H1 (cell line): ENCODE results near the gene ZNF692. TPM values are rescaled to one million over a fixed set of nuclear protein-coding genes. Genes with fewer than 3 reads are reported as not detected.

ENCODE experiments used
- CTCF ChIA-PET: fragments of 300-600 bp; sonication (Branson Sonifier 250); formaldehyde crosslinking; loops from one replicate; lab custom pipeline; 2021; ENCODE audit not compliant: partially characterized antibody; lab: Charles Lee
- POLR2A ChIA-PET: fragments of 300-600 bp; sonication (Branson Sonifier 250); formaldehyde crosslinking; loops from one replicate; lab custom pipeline; 2021; ENCODE audit warnings: inconsistent platforms; ENCODE audit not compliant: partially characterized antibody; lab: Charles Lee
- DNase-seq, 2 experiments: peaks; one replicate each; pipeline versions ENCODE4 v3.0.0 to v3.0.0-alpha.2; 2010 to 2022; ENCODE audit warnings: low spot score in 2 of 2, low read depth in 1 of 2, mixed read lengths in 1 of 2
- FAIRE-seq: peaks from 2 replicates; lab custom pipeline; 2011; peaks lifted over from hg19 to GRCh38; lab: Jason Lieb, UNC
- H2AFZ ChIP-seq: 2 replicates; pipeline ENCODE4 v1.8.1; 2012; ENCODE audit warnings: low read length, inconsistent platforms
- H2AK5ac ChIP-seq: 2 replicates; pipeline ENCODE4 v1.6.1; 2013; ENCODE audit warnings: low read depth, low read length
- H2BK120ac ChIP-seq: replicated peaks from 2 replicates; pipeline ENCODE3; 2013; ENCODE audit warnings: low read depth, low read length, inconsistent platforms
- H2BK12ac ChIP-seq: 2 replicates; pipeline ENCODE4 v1.6.1; 2013; ENCODE audit warnings: low read depth, low read length
- H2BK15ac ChIP-seq: 2 replicates; pipeline ENCODE4 v1.6.1; 2013; ENCODE audit warnings: low read length
- H2BK20ac ChIP-seq: 2 replicates; pipeline ENCODE4 v1.6.1; 2013; ENCODE audit warnings: low read length
- H2BK5ac ChIP-seq: 2 replicates; pipeline ENCODE4 v1.6.1; 2013; ENCODE audit warnings: low read depth, low read length
- H3K14ac ChIP-seq: 2 replicates; pipeline ENCODE4 v1.6.1; 2013; ENCODE audit warnings: inconsistent platforms; ENCODE audit not compliant: insufficient read length
- H3K18ac ChIP-seq: 2 replicates; pipeline ENCODE4 v1.6.1; 2013; ENCODE audit warnings: low read length; ENCODE audit errors: extremely low read depth
- H3K23ac ChIP-seq: 2 replicates; pipeline ENCODE4 v1.6.1; 2013; ENCODE audit warnings: inconsistent platforms; ENCODE audit not compliant: insufficient read length
- H3K23me2 ChIP-seq: 2 replicates; pipeline ENCODE4 v1.6.1; 2013; ENCODE audit warnings: low read depth, low read length
- H3K27ac ChIP-seq: 2 replicates; pipeline ENCODE4 v1.6.1; 2011; ENCODE audit warnings: low read depth, low read length, inconsistent platforms
- H3K27me3 ChIP-seq, 4 experiments: replicated peaks in 1 of 4; 1 replicate in 1 of 4; 2 replicates in 3 of 4; pipeline versions ENCODE4 v1.6.1 to v1.8.1; 2011 to 2013; ENCODE audit warnings: low read length in 3 of 4, mild to moderate bottlenecking in 3 of 4, inconsistent platforms in 2 of 4, mixed read lengths in 2 of 4, moderate library complexity in 1 of 4; ENCODE audit not compliant: control insufficient read depth in 3 of 4, insufficient read depth in 3 of 4; ENCODE audit errors: extremely low read depth in 1 of 4
- H3K36me3 ChIP-seq, 4 experiments: 2 replicates each; pipeline versions ENCODE4 v1.6.1 to v1.8.1; 2011 to 2013; ENCODE audit warnings: mild to moderate bottlenecking in 4 of 4, low read length in 3 of 4, moderate library complexity in 2 of 4, control low read depth in 1 of 4, inconsistent platforms in 1 of 4; ENCODE audit not compliant: insufficient read depth in 4 of 4, control insufficient read depth in 2 of 4
- H3K4ac ChIP-seq: replicated peaks from 2 replicates; pipeline ENCODE3; 2013; ENCODE audit warnings: low read length, low read depth, mixed read lengths, inconsistent platforms; ENCODE audit not compliant: insufficient read length
- H3K4me1 ChIP-seq, 4 experiments: replicated peaks in 1 of 4; 1 replicate in 1 of 4; 2 replicates in 3 of 4; pipeline versions ENCODE4 v1.6.1 to v1.8.1; 2011 to 2013; ENCODE audit warnings: low read length in 3 of 4, inconsistent platforms in 2 of 4, mixed read lengths in 1 of 4; ENCODE audit not compliant: insufficient read depth in 4 of 4, control insufficient read depth in 3 of 4
- H3K4me2 ChIP-seq, 2 experiments: 2 replicates each; pipeline versions ENCODE4 v1.6.1 to v1.8.1; 2011 to 2013; ENCODE audit warnings: low read depth in 2 of 2, low read length in 2 of 2, control low read depth in 1 of 2, inconsistent platforms in 1 of 2, mild to moderate bottlenecking in 1 of 2; ENCODE audit not compliant: insufficient read depth in 1 of 2
- H3K4me3 ChIP-seq, 4 experiments: fragments of 200-600, 300-600 bp in 1 of 4; sonication (generic), shearing (Covaris generic), sonication (Bioruptor Twin) in 1 of 4; 2 replicates each; pipeline versions ENCODE4 v1.5.1 to v1.8.1; 2011 to 2016; ENCODE audit warnings: low read length in 4 of 4, low read depth in 3 of 4, control low read depth in 2 of 4, inconsistent platforms in 2 of 4, mild to moderate bottlenecking in 2 of 4, mixed read lengths in 1 of 4, moderate library complexity in 1 of 4; ENCODE audit not compliant: insufficient read depth in 2 of 4; ENCODE audit errors: extremely low read depth in 1 of 4
- H3K56ac ChIP-seq: replicated peaks from 2 replicates; pipeline ENCODE3; 2013; ENCODE audit warnings: low read depth, mild to moderate bottlenecking, mixed read lengths, low read length, inconsistent platforms; ENCODE audit not compliant: insufficient read length
- H3K79me1 ChIP-seq: 2 replicates; pipeline ENCODE4 v1.6.1; 2013; ENCODE audit warnings: low read depth, low read length, control low read depth
- H3K79me2 ChIP-seq, 2 experiments: 2 replicates each; pipeline versions ENCODE4 v1.6.1 to v1.8.1; 2012 to 2013; ENCODE audit warnings: low read length in 2 of 2, mild to moderate bottlenecking in 2 of 2, inconsistent platforms in 1 of 2; ENCODE audit not compliant: insufficient read depth in 2 of 2, control insufficient read depth in 1 of 2
- H3K9ac ChIP-seq, 4 experiments: replicated peaks in 1 of 4; 1 replicate in 1 of 4; 2 replicates in 3 of 4; pipeline versions ENCODE4 v1.6.1 to v1.8.1; 2011 to 2013; ENCODE audit warnings: low read depth in 3 of 4, low read length in 3 of 4, control low read depth in 2 of 4, mild to moderate bottlenecking in 2 of 4, moderate library complexity in 2 of 4, inconsistent platforms in 1 of 4; ENCODE audit errors: extremely low read depth in 1 of 4
- H3K9me3 ChIP-seq, 2 experiments: 2 replicates each; pipeline versions ENCODE4 v1.6.1 to v1.8.1; 2012 to 2013; ENCODE audit warnings: mild to moderate bottlenecking in 2 of 2, moderate library complexity in 2 of 2, control low read depth in 1 of 2, inconsistent platforms in 1 of 2, low read depth in 1 of 2, low read length in 1 of 2, mixed read lengths in 1 of 2; ENCODE audit not compliant: insufficient read depth in 2 of 2
- H4K20me1 ChIP-seq, 2 experiments: replicated peaks in 1 of 2; 2 replicates each; pipeline versions ENCODE3 to v1.8.1; 2011 to 2013; ENCODE audit warnings: inconsistent platforms in 2 of 2, low read length in 2 of 2, mild to moderate bottlenecking in 1 of 2; ENCODE audit not compliant: insufficient read depth in 2 of 2, control insufficient read depth in 1 of 2
- H4K5ac ChIP-seq: 2 replicates; pipeline ENCODE4 v1.6.1; 2013; ENCODE audit warnings: low read length, low read depth, mixed read lengths, inconsistent platforms; ENCODE audit not compliant: insufficient read length
- H4K8ac ChIP-seq: 2 replicates; pipeline ENCODE4 v1.8.0; 2013; ENCODE audit warnings: mild to moderate bottlenecking, moderate library complexity, low read length, inconsistent platforms; ENCODE audit not compliant: insufficient read depth; ENCODE audit errors: extremely low read depth
- H4K91ac ChIP-seq: replicated peaks from 2 replicates; pipeline ENCODE3; 2013; ENCODE audit warnings: low read length, mixed read lengths, inconsistent platforms; ENCODE audit not compliant: insufficient read length
- BACH1 ChIP-seq: IDR thresholded peaks from 2 replicates; pipeline ENCODE4 v1.6.1; 2012; ENCODE audit warnings: low read length, improper control_type of control experiment
- CBX5 ChIP-seq: fragments of 300-800, 300-1000 bp; sonication (generic); IDR thresholded peaks from 2 replicates; pipeline ENCODE4 v1.7.1; 2016; ENCODE audit warnings: antibody characterized with exemption, low read length, low read depth
- GTF2F1 ChIP-seq: IDR thresholded peaks from 2 replicates; pipeline ENCODE4 v1.6.1; 2012; ENCODE audit warnings: low read depth, low read length, improper control_type of control experiment, borderline replicate concordance
- JUN ChIP-seq: IDR thresholded peaks from 2 replicates; pipeline ENCODE4 v1.6.1; 2011; ENCODE audit warnings: low read depth, mild to moderate bottlenecking, improper control_type of control experiment, low read length
- KDM5A ChIP-seq: fragments of 200-600 bp; IDR thresholded peaks from 2 replicates; pipeline ENCODE4 v1.7.1; 2012; ENCODE audit warnings: mild to moderate bottlenecking, low read length, inconsistent platforms, mixed read lengths
- MAFK ChIP-seq: IDR thresholded peaks from 2 replicates; pipeline ENCODE4 v1.6.1; 2012; ENCODE audit warnings: low read depth, mild to moderate bottlenecking, improper control_type of control experiment, low read length
- RAD21 ChIP-seq, 2 experiments: IDR thresholded peaks in 1 of 2; conservative IDR thresholded peaks in 1 of 2; 2 replicates each; pipeline ENCODE4 v1.6.1; 2011; ENCODE audit warnings: low read depth in 2 of 2, low read length in 2 of 2, improper control_type of control experiment in 1 of 2, inconsistent platforms in 1 of 2, mild to moderate bottlenecking in 1 of 2, moderate library complexity in 1 of 2
- RNF2 ChIP-seq: fragments of 200-900, 300-1000 bp; sonication (generic); IDR thresholded peaks from 2 replicates; pipeline ENCODE4 v1.7.1; 2016; ENCODE audit warnings: borderline replicate concordance, low read depth, mild to moderate bottlenecking, antibody characterized with exemption, low read length; ENCODE audit not compliant: poor library complexity, severe bottlenecking; ENCODE audit errors: missing control alignments
- SIX5 ChIP-seq: IDR thresholded peaks from 2 replicates; pipeline ENCODE4 v1.6.1; 2011; ENCODE audit warnings: mild to moderate bottlenecking, low read depth, low read length
- SP1 ChIP-seq: IDR thresholded peaks from 2 replicates; pipeline ENCODE4 v1.6.1; 2011; ENCODE audit warnings: low read depth, low read length
- SP4 ChIP-seq: IDR thresholded peaks from 2 replicates; pipeline ENCODE4 v1.6.1; 2012; ENCODE audit warnings: low read length, inconsistent platforms
- TCF12 ChIP-seq: IDR thresholded peaks from 2 replicates; pipeline ENCODE4 v1.6.1; 2011; ENCODE audit warnings: low read depth, mild to moderate bottlenecking, low read length
- WGBS, 2 experiments: shearing (Covaris generic) in 1 of 2; methylation state at CpG; one replicate each; pipeline versions ENCODE4 v1.1.6 to v1.1.7; 2013 to 2015; ENCODE audit warnings: low lambda C conversion rate in 2 of 2, mixed read lengths in 2 of 2, inconsistent platforms in 1 of 2, low coverage in 1 of 2, missing lambda C conversion rate in 1 of 2; ENCODE audit not compliant: insufficient replicate concordance in 2 of 2, insufficient coverage in 1 of 2, insufficient read length in 1 of 2; ENCODE audit errors: extremely low coverage in 1 of 2, missing lambda C conversion rate in 1 of 2; 5-methylcytosine and 5-hydroxymethylcytosine counted together
- polyA plus RNA-seq, 7 experiments: library from polyadenylated mRNA; depleted of rRNA in 3 of 7; stranded (reverse) in 5 of 7; unstranded in 2 of 7; fragments of >200 nt in 5 of 7; fragments of 200-250 nt in 2 of 7; gene quantifications; 1 replicate in 5 of 7; 2 replicates in 1 of 7; 4 replicates in 1 of 7; pipeline versions ENCODE4 v1.2.1 to v1.2.3, GENCODE V29; 2011 to 2013; ENCODE audit warnings: missing spikeins in 2 of 7, mixed read lengths in 2 of 7
- total RNA-seq: library from RNA; stranded (reverse); fragmentation: NEBNext Ultra II Directional; extraction: Animal tissue kit (Norgen Biotek cat#: 25700); gene quantifications from 2 replicates; pipeline ENCODE4 v1.2.1, GENCODE V29; 2021

Gene ZNF692
- total and polyA plus RNA-seq, 2 of the 8 experiments (the other 6 are each of a cell fraction or from before 2014, with no cell fraction given) = 38.4 to 52.3 TPM

GRCh38 chr1:248904437-248905216, 45.7 kb upstream of the ZNF692 start:
- H3K4me1 ChIP-seq = peaks cover 0 to 8% (median 3%) of the 10 kb centered on the region in 4 experiments; a peak in 3 of 7 replicates
- FAIRE-seq = no peak
- 0 out of 2 replicates have a peak, but pooled peaks cover 2% of the 10 kb centered on the region for H3K79me1 ChIP-seq
- POLR2A ChIA-PET = interaction anchor here (1.5 to 2.7 kb wide), 3 partner anchors 18 to 45 kb away, joined by 6 to 10 read pairs (median 7); partner anchors contain the start of gene ZNF692
- H3K79me2 ChIP-seq = peaks cover 0 to 27% of the 10 kb centered on the region in 2 experiments; a peak in 2 of 4 replicates
- no peak overlapping the region for H3K18ac ChIP-seq
- H3K36me3 ChIP-seq = no peaks in the 10 kb centered on the region
- peaks cover 6% of the 10 kb centered on the region for H3K23me2 ChIP-seq
- no peak overlapping the region for H2BK15ac ChIP-seq
- H4K20me1 ChIP-seq = no peaks in the 10 kb centered on the region
- H3K4me3 ChIP-seq = peak overlapping the region in 1 of 4 experiments; percentile 82; a peak in 2 of 8 replicates
- DNase-seq = no peak
- 79% methylated on average over 3 of the region's 3 CpGs; no CpG with 5 or more reads in 1 of the 2 experiments for WGBS, 2 experiments
- CTCF ChIA-PET = interaction anchor here (1.0 to 1.6 kb wide), 3 partner anchors 19 to 65 kb away, joined by 5 to 7 read pairs (median 5); no protein-coding TSS in a partner anchor
- no peak overlapping the region for H3K4ac ChIP-seq
- no peaks in the 10 kb centered on the region for H3K27me3 ChIP-seq
- H2AFZ ChIP-seq = peak overlapping the region; percentile 28; the same call in 1 of the 2 replicates
- H4K5ac ChIP-seq = no peak overlapping the region
- peak overlapping the region; percentile 64 to 82; a peak in 2 of 4 replicates for H3K4me2 ChIP-seq
- H3K14ac ChIP-seq = no peak overlapping the region
- no peak overlapping the region for H2BK20ac ChIP-seq
- H2BK120ac ChIP-seq = no peak overlapping the region
- H3K56ac ChIP-seq = no peak overlapping the region
- no peak overlapping the region for H2AK5ac ChIP-seq
- no peak overlapping the region for H4K91ac ChIP-seq
- no peaks in the 10 kb centered on the region for H3K9me3 ChIP-seq
- no peak overlapping the region for H3K9ac ChIP-seq
- H3K27ac ChIP-seq = no peak overlapping the region
- no peak overlapping the region for H2BK12ac ChIP-seq
- H2BK5ac ChIP-seq = no peak overlapping the region
- H4K8ac ChIP-seq = no peak overlapping the region
- H3K23ac ChIP-seq = no peak overlapping the region
- TF ChIP-seq TCF12 (no peak), JUN (no peak), RAD21 (IDR thresholded peaks at IDR 0.05 in 1 of 2, conservative IDR thresholded peaks at IDR 0.05 in 1 of 2; ENCODE audit: low read depth in 2 of 2, low read length in 2 of 2) (no peak), SP1 (no peak), CBX5 (no peak), SP4 (no peak), MAFK (no peak), SIX5 (no peak), GTF2F1 (no peak), KDM5A (no peak), BACH1 (no peak), RNF2 (no peak)
